AG04450 (cell line): ENCODE data around the gene CLOCK. TPM values are rescaled to one million over a fixed set of nuclear protein-coding genes. Genes with fewer than 3 reads are reported as not detected.

Experiments used
- CTCF ChIA-PET: fragments of 300-600, 350-600 bp; formaldehyde crosslinking; extraction: SDS; loops from one replicate; lab custom pipeline; 2022; ENCODE audit warnings: antibody characterized with exemption, inconsistent platforms; lab: Charles Lee
- POLR2A ChIA-PET: fragments of 350-600 bp; formaldehyde crosslinking; extraction: SDS; loops from one replicate; lab custom pipeline; 2021; ENCODE audit warnings: antibody characterized with exemption, inconsistent platforms; lab: Yijun Ruan, JAX
- DNase-seq: peaks from one replicate; pipeline ENCODE4 v3.0.0-alpha.2; 2011; ENCODE audit warnings: low read depth, low spot score
- H3K27ac ChIP-seq: one replicate; pipeline ENCODE4 v1.5.1; 2012; ENCODE audit warnings: low read depth, low read length, control low read depth
- H3K27me3 ChIP-seq: one replicate; pipeline ENCODE4 v1.6.0; 2012; ENCODE audit warnings: low read length; ENCODE audit not compliant: control insufficient read depth, insufficient read depth
- H3K4me3 ChIP-seq: 2 replicates; pipeline ENCODE4 v1.5.1; 2011; ENCODE audit warnings: mild to moderate bottlenecking, low read depth, low read length, control low read depth
- H3K9me3 ChIP-seq: 2 replicates; pipeline ENCODE4 v1.5.1; 2012; ENCODE audit warnings: low read length; ENCODE audit not compliant: control insufficient read depth, insufficient read depth
- CTCF ChIP-seq: IDR thresholded peaks from 2 replicates; pipeline ENCODE4 v1.5.1; 2011; ENCODE audit warnings: low read depth, low read length, control low read depth, inconsistent platforms
- polyA plus RNA-seq: library from polyadenylated mRNA; depleted of rRNA; stranded (reverse); fragments of >200 nt; gene quantifications from 2 replicates; pipeline ENCODE4 v1.2.3, GENCODE V29; 2011

The CLOCK gene
- polyA plus RNA-seq, 1 experiment: 18.8 TPM

GRCh38 chr4:55458164-55458563 is 88.5 kb downstream of the CLOCK start:
- TF ChIP-seq CTCF: no peak
- DNase-seq: no peak
- no peaks in the 10 kb centered on the region for H3K27me3 ChIP-seq
- no peak overlapping the region for H3K4me3 ChIP-seq
- no peaks in the 10 kb centered on the region for H3K9me3 ChIP-seq
- CTCF ChIA-PET: interaction anchor here (0.6 kb wide), 1 partner anchor 13 kb away, joined by 3 read pairs; no protein-coding TSS in a partner anchor
- H3K27ac ChIP-seq: no peak overlapping the region
- POLR2A ChIA-PET: no interaction called here

- CTCF ChIA-PET: interaction anchor here (1.3 kb wide), 1 partner anchor 27 kb away, joined by 5 read pairs; no protein-coding TSS in a partner anchor
- POLR2A ChIA-PET: no interaction called here
- H3K27me3 ChIP-seq: no peaks in the 10 kb centered on the region
- H3K4me3 ChIP-seq: no peak overlapping the region
- TF ChIP-seq CTCF: no peak
- H3K27ac ChIP-seq: no peak overlapping the region
- H3K9me3 ChIP-seq: no peaks in the 10 kb centered on the region
- DNase-seq: no peak
Observed at GRCh38 chr4:55450566-55450965, 96.1 kb downstream of the CLOCK start.

- Histone ChIP-seq H3K9me3 (no peaks in the 10 kb centered on the region), H3K27me3 (no peaks in the 10 kb centered on the region), H3K27ac (no peak overlapping the region), H3K4me3 (no peak overlapping the region)
- no peak for DNase-seq
- CTCF ChIA-PET: interaction anchor here (1.5 kb wide), 1 partner anchor 98 kb away, joined by 5 read pairs; no protein-coding TSS in a partner anchor
- POLR2A ChIA-PET: no interaction called here
- TF ChIP-seq CTCF: no peak
Observed at GRCh38 chr4:55447831-55448230, 98.9 kb downstream of the CLOCK start.

- Histone ChIP-seq H3K4me3 (no peak overlapping the region), H3K27ac (no peak overlapping the region), H3K9me3 (no peaks in the 10 kb centered on the region), H3K27me3 (no peaks in the 10 kb centered on the region)
- POLR2A ChIA-PET: no interaction called here
- TF ChIP-seq CTCF: no peak
- CTCF ChIA-PET: interaction anchor here (4.1 kb wide), 1 partner anchor 107 kb away, joined by 34 read pairs; no protein-coding TSS in a partner anchor
- DNase-seq: no peak
Observed at GRCh38 chr4:55447108-55447708, 99.5 kb downstream of the CLOCK start.

GRCh38 chr4:55446578-55446922 is 100.2 kb downstream of the CLOCK start:
- no peak for DNase-seq
- H3K4me3 ChIP-seq: no peak overlapping the region
- CTCF ChIA-PET: interaction anchor here (0.9 to 4.1 kb wide), 3 partner anchors 33 to 108 kb away, joined by 4 to 34 read pairs (median 6); no protein-coding TSS in a partner anchor
- H3K27ac ChIP-seq: no peak overlapping the region
- no peaks in the 10 kb centered on the region for H3K9me3 ChIP-seq
- POLR2A ChIA-PET: interaction anchor here (0.6 to 0.8 kb wide), 2 partner anchors 14 to 99 kb away, joined by 3 read pairs; no protein-coding TSS in a partner anchor
- no peaks in the 10 kb centered on the region for H3K27me3 ChIP-seq
- TF ChIP-seq CTCF: no peak
